HG03521 (cell line): ENCODE measurements around the gene PDE4D.
A peak's percentile ranks its signal among the peaks of the same experiment; 100 is the strongest.
"Not testable (repeated sequence)": the region's sequence is repeated elsewhere in the genome, so short reads cannot be mapped to it uniquely, and the experiment has no call there.

Source experiments
- ATAC-seq: cut with Tn5 transposase; IDR thresholded peaks from one replicate; pipeline ENCODE4 v1.9.1; 2021; ENCODE audit warnings: mild to moderate bottlenecking, moderate library complexity; ENCODE audit not compliant: unreplicated experiment

PDE4D gene

DNA sequence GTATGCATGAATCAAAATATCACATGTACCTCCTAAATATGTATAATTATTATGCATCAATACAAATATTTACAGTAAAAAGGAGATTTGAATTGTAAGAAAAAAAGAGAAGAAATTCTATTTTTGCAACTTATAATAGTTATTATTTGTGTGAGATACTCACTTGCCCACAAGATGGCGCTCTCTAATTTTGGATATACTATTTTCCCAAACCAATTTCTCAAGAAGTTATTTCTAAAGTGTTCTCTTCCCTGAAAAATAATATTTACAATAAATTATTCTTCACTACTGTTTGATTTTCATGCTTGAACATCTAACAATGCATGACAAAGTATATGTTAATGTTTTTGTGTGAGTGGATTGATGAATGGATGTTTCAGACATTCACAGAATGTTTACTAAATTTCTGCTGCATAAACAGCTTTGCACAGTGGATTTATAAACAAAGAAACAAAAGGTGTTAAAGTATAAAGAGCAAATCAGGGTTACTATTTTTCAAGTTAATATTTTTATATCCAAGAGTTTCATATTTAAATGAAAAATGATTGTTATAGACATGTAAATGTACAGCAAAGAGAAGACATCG lies 503.4 kb downstream of the PDE4D start:
- ATAC-seq: no peak

DNA sequence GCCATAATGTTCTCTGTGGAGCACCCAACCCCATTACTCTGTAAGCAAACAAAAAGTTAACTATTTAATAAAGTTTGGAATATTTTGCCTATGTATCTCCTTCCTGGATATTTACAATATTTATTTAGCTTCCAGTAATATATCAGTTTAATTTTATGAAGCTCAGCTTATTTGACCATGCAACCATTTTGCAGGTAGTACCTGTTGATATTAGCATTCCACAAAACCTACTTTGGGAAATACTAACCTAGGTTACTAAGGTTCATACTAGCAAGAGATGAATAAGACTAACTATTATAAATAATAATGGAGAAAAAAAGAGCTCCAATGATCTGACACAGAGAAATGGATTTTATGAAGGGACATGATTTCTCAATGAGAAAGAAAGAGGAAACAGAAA lies 506.4 kb downstream of the PDE4D start:
- no peak for ATAC-seq

DNA sequence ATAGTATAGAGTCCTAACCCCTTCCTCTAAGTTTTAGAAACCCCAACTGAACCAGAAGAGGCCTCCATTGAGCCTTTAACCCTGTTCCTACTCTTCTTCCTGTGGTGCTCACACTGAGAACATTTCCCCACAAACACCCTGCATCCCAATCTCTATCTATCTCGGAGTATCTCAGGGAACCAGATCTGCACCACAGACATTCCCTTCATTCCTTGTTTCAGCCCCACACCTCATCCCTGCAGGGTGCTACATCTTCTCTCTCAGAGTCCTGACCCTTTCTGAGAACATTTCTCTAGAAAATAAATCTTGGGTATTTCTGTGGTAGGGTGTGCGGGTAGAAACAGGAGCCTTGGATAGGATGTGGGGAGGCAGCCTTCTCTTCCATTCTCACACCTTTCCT lies 507.8 kb downstream of the PDE4D start:
- ATAC-seq: no peak

DNA sequence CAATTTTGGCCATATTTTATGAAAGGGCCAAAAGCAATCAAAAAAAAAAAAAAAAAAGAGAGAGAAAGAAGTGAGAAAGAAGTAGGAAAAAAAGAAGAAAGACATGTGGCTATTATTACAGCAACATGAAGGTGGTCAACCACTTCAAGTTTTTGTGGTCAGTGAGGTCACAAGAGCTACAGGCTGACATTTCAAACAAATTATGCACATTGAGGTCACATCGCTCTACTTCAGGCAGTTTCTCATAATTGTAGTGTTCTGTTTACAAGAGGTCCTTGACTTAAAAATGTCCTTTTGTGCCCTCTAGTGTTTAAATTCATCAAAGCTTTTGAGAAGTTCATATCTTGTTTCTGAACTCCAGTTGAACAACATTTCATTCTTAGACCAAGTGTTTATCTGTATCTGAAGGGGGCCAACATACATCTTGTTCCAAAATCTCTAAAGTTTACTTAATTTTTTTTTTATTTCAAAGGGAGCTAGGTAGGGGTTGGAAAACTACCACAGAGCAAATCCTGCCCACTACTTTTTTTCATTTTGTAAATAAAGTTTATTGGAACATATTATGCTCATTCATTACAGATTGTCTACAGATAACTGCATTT lies 513.1 kb downstream of the PDE4D start:
- peak; percentile 98 for ATAC-seq

DNA sequence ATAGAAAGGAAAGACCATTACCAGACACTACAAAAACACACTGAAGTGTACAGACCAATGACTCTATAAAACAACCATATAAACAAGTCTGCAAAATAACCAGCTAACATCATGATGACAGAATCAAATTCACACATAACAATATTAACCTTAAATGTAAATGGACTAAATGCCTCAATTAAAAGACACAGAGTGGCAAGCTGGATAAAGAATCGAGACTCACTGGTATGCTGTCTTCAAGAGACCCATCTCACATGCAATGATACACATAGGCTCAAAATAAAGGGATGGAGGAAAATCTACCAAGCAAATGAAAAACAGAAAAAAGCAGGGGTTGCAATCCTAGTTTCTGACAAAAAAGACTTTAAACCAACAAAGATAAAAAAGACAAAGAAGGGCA lies 519.5 kb downstream of the PDE4D start:
- ATAC-seq: not testable (repeated sequence)

DNA sequence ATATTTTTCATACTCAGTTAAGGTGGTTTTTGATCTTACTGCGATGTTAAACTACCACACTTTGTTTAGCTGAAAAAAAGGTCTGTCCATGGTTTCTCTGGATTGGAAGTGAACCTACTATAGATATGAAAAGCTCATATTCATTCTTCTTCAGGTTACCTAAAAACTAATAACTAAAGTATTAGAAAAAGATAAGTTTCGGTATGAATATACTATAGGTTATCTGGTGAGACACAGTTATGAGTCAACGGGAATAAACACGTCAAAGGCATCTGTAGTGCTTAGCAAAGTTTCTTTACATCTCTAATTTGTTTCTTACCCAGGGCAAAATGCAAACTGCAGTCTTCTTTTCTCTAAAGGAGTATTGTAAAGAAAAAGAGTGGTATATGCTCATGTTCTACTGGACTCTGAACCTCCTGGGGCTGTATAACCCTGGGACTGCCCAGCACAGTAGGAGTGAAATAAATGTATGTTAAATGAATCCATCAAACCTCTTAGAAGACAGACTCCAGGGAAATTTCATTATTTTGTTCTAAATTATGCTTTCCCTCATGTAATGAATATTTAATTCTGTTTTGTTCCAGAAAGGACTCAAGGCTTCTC lies 521.9 kb downstream of the PDE4D start:
- ATAC-seq: peak; percentile 69

DNA sequence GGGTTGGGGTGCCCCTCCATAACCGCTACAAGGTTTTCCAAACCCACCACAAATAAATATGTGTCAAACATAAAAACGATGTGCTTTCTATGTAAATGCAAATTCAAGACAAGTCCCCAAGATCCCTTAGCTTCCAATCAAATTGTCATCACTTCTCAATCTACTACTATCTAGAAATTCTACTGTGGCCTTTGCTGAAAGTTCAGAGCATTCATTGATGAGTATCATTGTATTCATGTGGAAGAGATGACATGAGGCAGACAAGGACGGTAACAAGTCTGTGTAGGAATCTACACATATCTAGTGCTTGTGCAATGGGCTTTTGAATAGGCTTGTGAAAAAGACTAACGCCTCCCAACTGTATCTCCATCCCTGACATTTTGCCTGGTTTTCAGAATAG lies 524.6 kb downstream of the PDE4D start:
- ATAC-seq: no peak

DNA sequence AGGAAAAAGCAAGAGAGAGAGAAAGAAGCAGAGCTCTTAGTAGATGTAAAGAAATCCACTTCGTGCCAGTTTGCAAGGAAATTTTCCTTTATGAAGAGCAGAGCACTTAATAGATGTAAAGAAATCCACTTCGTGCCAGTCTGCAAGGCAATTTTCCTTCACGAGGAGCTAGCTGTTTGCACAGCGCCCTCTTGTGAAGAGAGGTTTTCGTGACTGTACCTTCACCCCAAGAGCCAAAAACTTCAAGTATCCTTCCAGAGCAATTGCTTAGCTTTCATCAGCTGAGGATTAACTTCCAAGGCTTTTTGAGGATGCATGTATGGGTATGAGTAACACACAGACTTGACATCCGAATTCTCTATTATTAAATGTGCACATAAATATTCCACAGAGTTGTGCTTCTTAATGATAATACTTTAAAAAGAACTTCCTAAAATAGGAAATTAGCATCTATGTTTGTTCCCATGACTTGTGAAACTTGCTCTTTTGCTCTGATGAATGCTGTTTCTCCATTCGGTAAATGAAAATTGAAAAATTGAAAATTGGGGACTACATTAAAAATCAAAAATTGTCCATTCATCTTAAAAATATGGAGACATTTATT lies 525.6 kb downstream of the PDE4D start:
- no peak for ATAC-seq

DNA sequence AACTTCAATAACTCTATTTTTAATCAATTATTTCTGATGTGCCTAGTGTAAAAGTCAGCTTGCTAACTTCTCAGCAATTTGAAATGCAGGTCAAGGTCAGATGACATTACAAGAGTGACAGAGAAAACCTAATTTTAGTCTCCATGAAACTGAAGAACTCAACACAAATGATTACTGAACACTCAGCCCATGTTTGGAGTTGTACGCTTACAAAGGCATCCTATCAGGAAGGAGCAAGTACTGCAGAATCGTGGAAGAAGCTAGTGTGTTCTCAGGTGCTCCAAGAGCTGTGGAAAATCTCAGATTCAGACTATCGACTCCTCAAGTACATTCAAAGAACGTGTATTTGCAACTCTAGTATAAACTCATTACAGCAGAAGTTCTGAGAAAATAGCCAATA lies 526.7 kb downstream of the PDE4D start:
- no peak for ATAC-seq

DNA sequence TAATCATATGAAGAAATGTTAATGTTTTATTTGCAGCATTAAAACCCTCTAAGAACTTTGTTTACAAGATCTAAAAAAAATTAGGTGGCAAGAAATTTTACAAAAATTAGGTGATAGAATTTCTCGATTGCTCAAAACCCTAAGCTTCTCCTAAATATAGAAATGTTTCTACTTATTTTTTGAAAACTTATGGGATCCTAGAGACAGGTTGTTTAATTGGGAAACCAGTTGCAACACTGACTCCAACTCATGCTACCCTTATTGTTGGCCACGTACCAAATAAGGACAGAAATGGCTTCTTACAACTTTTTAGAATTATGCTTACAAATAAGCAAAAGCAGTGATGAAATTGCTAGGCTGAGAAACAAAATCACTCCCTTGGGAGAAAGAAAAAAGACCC lies 531.1 kb downstream of the PDE4D start:
- ATAC-seq: no peak

DNA sequence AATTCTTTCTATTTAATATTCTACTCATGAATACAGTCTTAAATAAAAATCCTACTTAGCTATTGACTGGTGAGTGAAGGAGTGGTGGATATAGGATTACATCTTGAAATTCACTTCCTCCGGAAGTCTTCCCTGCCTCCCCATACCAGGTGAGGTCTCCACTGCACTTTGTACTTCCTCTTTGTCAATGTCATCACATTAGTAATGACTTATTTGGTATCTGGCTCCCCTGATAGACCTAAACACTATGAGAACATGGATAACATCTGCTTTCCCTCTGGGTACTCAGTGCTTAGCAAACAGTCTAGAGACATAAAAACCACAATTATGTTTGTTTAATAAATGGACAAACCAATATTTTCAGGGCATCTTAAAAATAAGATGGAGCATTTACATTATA lies 532.1 kb downstream of the PDE4D start:
- ATAC-seq: no peak

DNA sequence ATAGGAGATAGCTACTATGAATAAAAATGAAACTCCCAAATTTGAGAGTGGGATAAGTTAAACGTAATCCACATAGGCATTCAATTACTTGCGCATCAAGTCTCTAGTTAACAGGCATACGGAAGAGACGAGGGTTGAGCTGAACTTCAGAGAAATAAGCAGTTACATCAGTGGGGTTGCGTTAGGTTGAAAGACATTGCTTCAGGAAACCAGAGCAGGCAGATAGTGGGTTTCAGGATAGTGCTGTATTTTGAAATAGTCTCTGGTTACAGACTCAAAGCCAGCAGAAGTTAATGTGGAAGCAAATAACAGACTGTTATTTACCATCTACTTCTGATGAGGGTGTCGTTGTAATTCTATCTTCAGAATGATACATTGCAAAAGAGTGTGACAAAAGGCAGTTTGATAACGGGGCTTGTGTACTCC lies 533.4 kb downstream of the PDE4D start:
- no peak for ATAC-seq

DNA sequence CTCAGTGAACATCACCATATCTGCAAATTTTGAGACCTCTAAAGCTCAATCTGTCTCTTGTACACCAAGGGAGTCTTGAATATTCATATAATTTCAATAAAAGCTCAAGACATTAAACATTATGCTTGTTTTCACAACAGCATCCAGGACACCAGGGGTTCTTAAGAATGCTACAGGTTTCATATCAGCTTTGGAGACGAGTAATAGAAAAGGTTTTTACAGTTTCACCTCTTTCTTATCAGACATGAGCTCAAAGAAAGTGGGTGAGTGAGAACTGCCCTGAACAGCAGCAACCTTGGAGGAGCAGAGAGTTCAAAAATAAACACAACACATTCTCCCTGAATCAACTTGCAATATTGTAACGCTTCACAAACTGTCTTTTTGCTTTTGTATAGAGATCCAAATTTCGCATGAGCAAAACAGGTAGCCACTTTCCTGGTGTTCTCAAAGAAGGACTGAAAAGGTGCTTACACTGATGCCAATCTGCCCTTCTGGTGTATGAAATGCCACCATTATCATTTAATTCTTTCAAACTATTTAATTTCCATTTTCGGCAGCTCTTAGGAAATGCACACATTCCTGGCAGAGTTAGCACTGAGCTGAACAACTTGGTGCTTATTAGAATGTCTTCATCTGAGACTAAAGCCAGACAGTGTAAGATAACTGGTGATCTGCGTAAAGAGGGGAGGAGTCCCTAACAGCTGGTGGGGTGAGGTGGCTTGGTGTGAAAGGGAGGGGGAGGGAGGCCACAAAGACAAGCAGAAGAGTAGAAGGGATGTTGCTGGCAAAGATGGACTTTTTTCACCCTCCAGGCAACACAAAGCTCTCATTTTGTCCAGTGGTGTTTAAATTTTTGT lies 535.3 kb downstream of the PDE4D start:
- no peak for ATAC-seq

DNA sequence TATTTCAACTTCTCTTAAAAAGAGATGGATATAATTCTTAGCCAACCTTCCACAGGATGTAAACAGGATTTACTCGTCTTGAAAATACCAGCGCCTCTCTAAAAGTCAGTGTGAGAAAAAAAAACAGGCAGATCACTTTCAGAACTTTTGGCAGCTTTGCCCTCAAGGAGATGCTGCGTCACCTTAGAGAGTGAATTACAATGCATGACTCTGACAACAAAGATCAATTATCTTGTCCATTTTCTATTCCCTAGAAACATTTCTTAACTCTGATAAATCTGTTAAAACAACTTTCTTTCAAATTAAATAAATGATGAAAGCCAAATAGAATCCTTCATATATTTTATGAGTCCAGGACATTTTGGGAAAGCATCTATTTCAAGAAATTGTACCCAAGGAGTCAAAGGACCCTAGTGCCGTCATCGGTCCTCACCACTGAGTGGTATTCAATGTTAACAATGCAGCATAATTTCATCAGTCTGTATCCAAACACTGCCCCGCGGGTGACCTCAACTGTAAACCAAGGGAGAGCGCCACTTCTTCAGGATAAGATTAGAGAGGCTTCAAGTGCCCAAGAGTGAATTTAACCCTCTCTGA lies 536.0 kb downstream of the PDE4D start:
- ATAC-seq: no peak

DNA sequence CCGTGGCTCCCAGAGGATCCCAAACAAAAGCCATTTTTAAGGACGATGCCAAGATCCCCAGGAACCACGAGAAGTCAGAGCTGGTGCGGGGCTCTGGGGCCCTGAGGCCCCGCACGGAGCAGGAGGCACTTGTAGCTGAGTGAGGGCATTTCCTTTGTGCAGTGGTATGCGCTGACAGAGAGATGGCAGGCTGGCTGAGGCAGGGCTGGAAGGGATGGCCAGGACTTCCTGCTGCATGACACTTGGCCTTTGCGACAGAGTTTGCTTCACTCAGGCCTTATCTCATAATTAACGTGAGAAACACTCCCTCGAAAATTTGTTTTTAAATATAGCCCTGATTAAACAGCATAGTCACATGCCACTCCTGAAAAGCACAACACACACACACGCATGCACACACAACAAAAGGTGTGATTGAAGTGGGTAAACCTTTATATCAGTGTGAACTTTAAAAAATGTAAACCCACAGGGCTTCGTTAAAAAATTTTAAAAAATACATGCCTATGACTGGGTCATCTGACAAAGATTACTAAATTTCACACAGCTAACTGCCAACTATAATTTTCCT lies 536.6 kb downstream of the PDE4D start:
- no peak for ATAC-seq

DNA sequence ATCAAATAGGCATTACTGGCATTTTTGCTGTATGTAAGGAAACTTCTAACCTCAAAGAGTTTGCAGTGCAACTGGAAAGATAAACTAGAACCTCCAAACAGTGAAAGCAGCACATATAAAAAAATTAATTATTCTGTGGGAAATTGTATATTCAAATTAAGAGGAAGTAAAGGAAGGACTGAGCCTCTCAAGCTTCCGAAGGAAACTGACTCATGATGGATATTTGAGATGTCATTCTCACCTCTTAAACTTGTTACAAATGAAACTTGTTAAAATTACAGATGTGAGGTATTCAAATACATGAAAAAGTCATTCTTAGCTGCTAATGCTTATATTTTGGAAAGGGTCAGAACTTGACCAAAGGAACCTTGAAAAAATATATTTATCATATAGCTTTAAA lies 538.7 kb downstream of the PDE4D start:
- no peak for ATAC-seq

DNA sequence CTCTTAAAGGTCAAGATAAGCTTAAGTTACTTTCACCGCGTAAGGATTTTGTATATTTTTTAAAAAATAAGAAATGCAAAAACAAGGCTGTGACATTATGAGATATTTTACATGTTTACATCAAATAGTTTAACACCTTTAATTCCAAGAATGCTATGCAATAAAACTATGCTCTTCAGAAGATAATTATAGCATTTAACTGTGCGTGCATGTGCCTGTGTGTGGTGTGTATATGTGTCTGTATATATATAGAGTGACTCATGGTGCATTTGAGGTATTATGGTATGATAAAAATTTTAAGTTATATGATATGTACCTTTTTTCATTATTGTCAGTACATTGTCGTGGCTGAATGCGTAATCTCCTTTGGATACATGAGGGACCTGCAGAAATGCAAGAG lies 539.3 kb downstream of the PDE4D start:
- no peak for ATAC-seq

DNA sequence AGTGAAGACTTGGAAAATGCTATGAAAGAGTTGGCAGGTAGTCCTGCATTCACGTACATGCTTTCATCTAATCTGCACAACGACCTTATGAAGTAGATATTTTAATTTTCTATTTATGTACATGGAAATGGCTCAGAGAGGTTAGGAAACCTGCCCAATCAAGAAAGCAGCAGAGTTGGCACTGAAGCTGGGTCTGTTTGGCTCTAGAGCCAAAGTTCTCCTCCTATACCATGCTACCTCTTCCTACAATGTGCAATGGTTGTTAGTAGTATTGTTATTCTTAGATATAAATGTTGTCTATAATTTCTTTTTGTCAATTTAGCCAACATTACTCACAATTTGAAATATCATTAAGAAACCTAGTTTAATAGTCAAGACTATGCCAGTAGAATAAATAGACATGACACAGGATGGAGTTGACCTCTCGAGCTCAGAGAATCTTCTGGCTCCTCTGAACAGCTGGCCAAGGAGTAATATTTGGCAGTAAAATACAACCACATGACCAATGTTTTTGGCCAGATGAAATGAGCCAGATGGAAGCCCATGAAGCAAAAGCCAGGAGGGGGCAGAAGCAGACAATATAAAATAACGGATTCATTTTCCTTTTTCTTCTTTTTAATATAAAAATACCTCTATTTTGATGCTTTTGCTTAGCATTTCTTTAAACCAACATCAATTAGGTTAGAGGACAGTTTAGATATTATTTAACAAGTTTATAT lies 542.3 kb downstream of the PDE4D start:
- no peak for ATAC-seq

DNA sequence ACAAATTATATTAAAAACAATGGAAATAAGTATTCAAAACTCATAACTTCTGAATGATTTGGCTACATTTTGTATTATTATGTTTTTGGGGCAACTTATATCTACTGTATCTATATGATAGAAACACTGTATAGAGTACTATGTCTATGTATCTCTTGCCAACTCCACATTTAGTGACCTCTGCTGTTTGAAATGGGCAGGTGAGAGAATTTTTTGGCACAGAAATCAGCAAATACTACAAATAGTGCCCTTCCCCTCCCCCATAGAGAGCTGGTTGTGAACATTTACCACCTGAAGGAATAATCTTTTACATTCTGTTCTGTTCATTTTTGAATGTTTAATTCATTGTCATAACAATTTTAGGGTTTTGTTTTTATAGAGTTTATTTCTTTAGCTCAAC lies 545.3 kb downstream of the PDE4D start:
- no peak for ATAC-seq

DNA sequence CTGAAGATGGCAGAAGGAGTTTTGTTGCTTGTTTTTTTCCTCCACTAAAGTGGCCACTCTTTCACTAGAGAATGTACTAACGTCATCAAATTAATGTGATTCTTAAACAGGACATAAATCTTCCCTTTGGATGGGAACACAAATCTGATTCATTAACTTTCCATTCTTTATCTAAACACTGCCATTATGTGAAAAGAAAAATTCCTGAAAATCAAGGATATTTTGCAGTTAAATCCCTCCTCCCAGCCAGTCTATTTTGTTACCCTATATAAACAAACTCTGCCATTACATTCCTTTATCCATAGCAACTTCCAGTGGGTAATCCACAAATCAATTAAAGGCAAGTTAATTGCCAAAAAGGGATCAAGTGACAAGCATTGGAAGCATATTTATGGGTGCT lies 546.5 kb downstream of the PDE4D start:
- ATAC-seq: no peak
